MM.1S (cell line): ENCODE measurements around the gene DMRTB1.

Source experiments
- DNase-seq: peaks from one replicate; pipeline ENCODE4 v3.0.0-alpha.2; 2015
- H2AFZ ChIP-seq: fragments of 300-600 bp; sonication (generic); 2 replicates; pipeline ENCODE4 v1.6.0; 2016; ENCODE audit warnings: antibody characterized with exemption, low read length
- H3F3A ChIP-seq: fragments of 300-600 bp; sonication (generic); 2 replicates; pipeline ENCODE4 v1.6.1; 2016; ENCODE audit warnings: mild to moderate bottlenecking, antibody characterized with exemption, low read length, moderate library complexity, mixed read lengths; ENCODE audit not compliant: insufficient read depth
- H3K27ac ChIP-seq: fragments of 300-600 bp; sonication (generic); 2 replicates; pipeline ENCODE4 v1.5.1; 2016; ENCODE audit warnings: mild to moderate bottlenecking, low read length
- H3K27me3 ChIP-seq: fragments of 300-600 bp; sonication (generic); replicated peaks from 2 replicates; pipeline ENCODE4 v1.6.0; 2016; ENCODE audit warnings: low read length; ENCODE audit not compliant: insufficient read depth
- H3K36me3 ChIP-seq: fragments of 300-600 bp; sonication (generic); replicated peaks from 2 replicates; pipeline ENCODE4 v1.6.1; 2016; ENCODE audit warnings: mild to moderate bottlenecking, low read length, mixed read lengths; ENCODE audit not compliant: insufficient read depth
- H3K4me1 ChIP-seq: fragments of 300-600 bp; sonication (generic); 2 replicates; pipeline ENCODE4 v1.6.1; 2016; ENCODE audit warnings: low read length, mixed read lengths
- H3K4me2 ChIP-seq: fragments of 300-600 bp; sonication (generic); 2 replicates; pipeline ENCODE4 v1.6.0; 2016; ENCODE audit warnings: low read depth, low read length
- H3K4me3 ChIP-seq: fragments of 300-600 bp; sonication (generic); 2 replicates; pipeline ENCODE4 v1.5.1; 2016; ENCODE audit warnings: low read length, mixed read lengths
- H3K79me2 ChIP-seq: fragments of 300-600 bp; sonication (generic); 2 replicates; pipeline ENCODE4 v1.6.1; 2016; ENCODE audit warnings: mixed run types, low read length, mixed read lengths
- H3K9ac ChIP-seq: fragments of 300-600 bp; sonication (generic); 2 replicates; pipeline ENCODE4 v1.6.1; 2016; ENCODE audit warnings: low read length, mixed read lengths
- H3K9me2 ChIP-seq: fragments of 300-600 bp; sonication (generic); replicated peaks from 2 replicates; pipeline ENCODE4 v1.6.1; 2016; ENCODE audit warnings: mild to moderate bottlenecking, low read length, mixed read lengths; ENCODE audit not compliant: insufficient read depth
- H3K9me3 ChIP-seq: fragments of 300-600 bp; sonication (generic); replicated peaks from 2 replicates; pipeline ENCODE4 v1.6.1; 2016; ENCODE audit warnings: mild to moderate bottlenecking, low read length, mixed read lengths; ENCODE audit not compliant: insufficient read depth
- H4K20me1 ChIP-seq: fragments of 300-600 bp; sonication (generic); 2 replicates; pipeline ENCODE4 v1.6.1; 2016; ENCODE audit warnings: mild to moderate bottlenecking, low read length, moderate library complexity, mixed read lengths; ENCODE audit not compliant: insufficient read depth
- CTCF ChIP-seq: fragments of 300-600 bp; sonication (generic); IDR thresholded peaks from 2 replicates; pipeline ENCODE4 v1.5.1; 2016; ENCODE audit warnings: antibody characterized with exemption, low read length, mixed read lengths
- EZH2 ChIP-seq: fragments of 300-600 bp; sonication (generic); optimal IDR thresholded peaks from 2 replicates; pipeline ENCODE3; 2017; ENCODE audit warnings: low read depth, mild to moderate bottlenecking, antibody characterized with exemption, low read length, mixed read lengths
- EZH2phosphoT487 ChIP-seq: fragments of 300-600 bp; sonication (generic); IDR thresholded peaks from 2 replicates; pipeline ENCODE4 v1.6.1; 2018; ENCODE audit warnings: antibody characterized with exemption, low read length

The DMRTB1 gene

GRCh38 chr1:53413175-53414001 is 45.8 kb upstream of the DMRTB1 start:
- Histone ChIP-seq H2AFZ (no peak overlapping the region), H3K9me3 (no peaks in the 10 kb centered on the region), H3K4me1 (no peaks in the 10 kb centered on the region), H3K36me3 (no peaks in the 10 kb centered on the region), H4K20me1 (no peaks in the 10 kb centered on the region), H3K9me2 (no peaks in the 10 kb centered on the region), H3F3A (no peaks in the 10 kb centered on the region), H3K4me3 (no peak overlapping the region), H3K9ac (no peak overlapping the region), H3K27ac (no peak overlapping the region), H3K79me2 (no peaks in the 10 kb centered on the region), H3K27me3 (no peaks in the 10 kb centered on the region), H3K4me2 (no peak overlapping the region)
- no peak for DNase-seq
- no peak for TF ChIP-seq CTCF
- TF ChIP-seq EZH2: no peak
- no peak for TF ChIP-seq EZH2phosphoT487

- no peak for TF ChIP-seq CTCF
- TF ChIP-seq EZH2phosphoT487: no peak
- no peak for TF ChIP-seq EZH2
- DNase-seq: no peak
Measured at GRCh38 chr1:53414632-53415031, 44.6 kb upstream of the DMRTB1 start.

GRCh38 chr1:53415432-53415831 is 43.8 kb upstream of the DMRTB1 start:
- Histone ChIP-seq H4K20me1 (no peaks in the 10 kb centered on the region), H3K36me3 (no peaks in the 10 kb centered on the region), H3K4me1 (no peaks in the 10 kb centered on the region), H3K9me3 (no peaks in the 10 kb centered on the region), H3K27me3 (no peaks in the 10 kb centered on the region), H3K79me2 (no peaks in the 10 kb centered on the region), H2AFZ (no peak overlapping the region), H3F3A (no peaks in the 10 kb centered on the region), H3K4me3 (no peak overlapping the region), H3K27ac (no peak overlapping the region), H3K9ac (no peak overlapping the region), H3K4me2 (no peak overlapping the region), H3K9me2 (no peaks in the 10 kb centered on the region)
- DNase-seq: no peak
- TF ChIP-seq EZH2 (no peak), EZH2phosphoT487 (no peak), CTCF (no peak)

More at GRCh38 chr1:53414632-53415031, 44.6 kb upstream of the DMRTB1 start:
- Histone ChIP-seq H3K9ac (no peak overlapping the region), H3K4me2 (no peak overlapping the region), H3K36me3 (no peaks in the 10 kb centered on the region), H3K9me2 (no peaks in the 10 kb centered on the region), H3K9me3 (no peaks in the 10 kb centered on the region), H4K20me1 (no peaks in the 10 kb centered on the region), H3K27ac (no peak overlapping the region), H3F3A (no peaks in the 10 kb centered on the region), H3K4me1 (no peaks in the 10 kb centered on the region), H3K4me3 (no peak overlapping the region), H3K79me2 (no peaks in the 10 kb centered on the region), H2AFZ (no peak overlapping the region), H3K27me3 (no peaks in the 10 kb centered on the region)
